Measurements from ENCODE around the gene UMODL1.

Gene UMODL1

DNA sequence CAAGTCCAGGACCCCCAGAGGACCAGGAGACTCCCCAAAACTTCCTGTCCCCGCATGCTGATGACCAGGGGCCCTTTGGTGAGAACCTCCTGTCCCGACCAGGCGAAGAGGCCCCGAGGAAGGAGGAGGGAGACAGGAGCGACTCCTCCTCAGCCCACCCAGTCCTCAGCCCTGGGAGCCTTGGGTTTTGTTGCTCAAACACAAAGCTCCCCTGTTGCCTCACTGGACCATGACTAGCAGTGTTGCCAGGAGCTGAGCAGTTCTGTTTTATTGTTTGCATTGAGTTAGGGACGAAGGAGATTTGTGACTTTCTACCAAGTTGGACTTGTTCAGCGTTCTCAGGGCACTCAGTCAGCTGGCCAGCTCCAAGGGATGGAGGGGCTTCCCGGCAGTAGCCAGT lies 10.0 kb downstream of the UMODL1 start:
- peak in 1 of 2 donors; percentile 33 for DNase-seq

GRCh38 chr21:42081931-42082381 lies 10.8 kb downstream of the UMODL1 start:
- no peak for DNase-seq

- DNase-seq, result no peak
These were observed 11.6 kb downstream of the UMODL1 start for GRCh38 chr21:42082501-42083360.

DNA sequence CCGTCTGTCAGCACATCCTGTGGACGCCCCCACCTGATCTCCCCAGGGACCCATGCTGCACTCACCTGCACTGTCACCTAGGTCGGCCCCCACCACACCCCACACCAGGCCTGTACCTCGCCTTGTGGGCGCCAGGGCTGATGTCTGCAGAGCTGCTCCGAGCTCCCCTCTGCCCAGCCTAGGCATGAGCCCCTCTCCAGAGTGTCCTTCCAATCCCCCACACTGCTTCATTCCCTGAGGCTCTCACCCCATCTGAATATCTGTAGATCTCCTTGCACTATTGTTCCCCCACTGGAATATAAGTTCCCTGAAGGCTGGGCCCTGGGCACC lies 12.2 kb downstream of the UMODL1 start:
- no peak for DNase-seq

DNA sequence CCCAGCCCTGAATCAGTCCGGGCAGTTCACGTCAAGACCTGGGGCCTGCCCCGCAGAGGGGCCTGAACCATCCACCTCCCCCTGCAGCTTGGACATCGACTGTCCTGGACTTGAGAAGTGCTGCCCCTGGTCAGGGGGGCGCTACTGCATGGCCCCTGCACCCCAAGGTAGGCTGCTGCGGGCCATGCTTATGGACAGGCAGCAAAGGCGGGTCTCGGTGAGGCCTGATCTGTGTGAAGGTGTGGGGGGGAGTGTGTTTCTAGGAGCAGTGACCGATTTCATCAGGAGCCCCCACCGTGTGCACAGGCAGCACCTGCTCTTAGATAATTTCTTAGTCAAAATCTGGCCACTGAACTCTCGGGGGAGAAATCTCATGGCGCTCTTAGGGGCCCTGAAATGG lies 13.0 kb downstream of the UMODL1 start:
- DNase-seq, result no peak

DNA sequence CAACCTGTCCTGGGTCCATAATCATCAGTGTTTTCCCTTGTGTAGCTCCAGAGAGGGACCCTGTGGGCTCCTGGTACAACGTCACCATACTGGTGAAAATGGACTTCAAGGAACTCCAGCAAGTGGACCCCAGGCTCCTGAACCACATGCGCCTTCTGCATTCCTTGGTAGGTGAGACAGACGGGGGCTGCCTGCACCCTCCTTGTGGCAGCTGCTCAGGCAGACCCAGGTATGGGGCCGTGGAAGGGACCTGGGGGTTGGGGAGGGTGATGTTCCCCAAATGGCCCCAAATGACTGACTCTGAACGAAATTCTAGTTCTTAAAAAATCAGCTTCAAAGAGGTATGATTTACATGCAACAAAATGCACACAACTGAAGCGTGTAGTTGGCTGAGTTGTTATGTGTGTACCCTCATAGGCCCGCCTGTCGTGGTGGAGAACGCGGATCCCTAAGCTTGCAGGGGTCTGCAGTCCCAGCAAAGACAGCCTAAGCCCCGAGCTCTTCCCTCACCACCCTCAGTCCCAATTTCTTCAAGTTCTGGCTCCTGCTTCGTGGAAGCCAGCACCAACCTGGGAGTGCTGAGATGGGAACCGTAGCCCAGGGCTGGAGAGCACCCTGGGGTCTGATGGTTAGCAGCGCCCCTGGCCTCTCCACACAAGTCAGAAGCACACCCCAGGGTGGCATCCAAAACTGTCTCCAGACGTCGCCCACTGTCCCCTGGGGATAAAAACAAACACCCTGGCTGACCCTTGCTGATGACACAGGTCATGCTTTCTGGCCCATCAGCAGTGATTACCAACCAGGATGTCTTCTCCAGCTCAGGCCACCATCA lies 14.3 kb downstream of the UMODL1 start:
- no peak for DNase-seq

DNA sequence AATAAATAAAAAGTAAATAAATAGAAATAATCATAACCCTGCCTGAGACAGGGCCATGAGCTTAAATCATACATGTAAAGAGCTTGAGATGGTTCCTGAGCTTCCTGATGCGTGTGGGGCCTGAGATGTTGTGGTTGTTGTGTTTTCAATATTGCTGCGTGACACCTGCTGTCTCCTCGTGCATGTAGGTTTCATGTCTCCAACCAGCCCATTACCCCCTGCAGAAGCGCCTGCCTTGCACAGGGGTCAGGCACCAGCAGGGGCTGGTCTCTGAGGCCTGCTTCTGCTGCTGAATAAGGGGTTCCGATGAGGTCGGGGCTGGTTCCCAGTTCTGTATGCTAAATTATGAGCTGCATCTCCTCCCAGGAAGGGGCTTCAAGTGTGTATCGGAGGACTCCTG lies 15.9 kb downstream of the UMODL1 start:
- no peak for DNase-seq

DNA sequence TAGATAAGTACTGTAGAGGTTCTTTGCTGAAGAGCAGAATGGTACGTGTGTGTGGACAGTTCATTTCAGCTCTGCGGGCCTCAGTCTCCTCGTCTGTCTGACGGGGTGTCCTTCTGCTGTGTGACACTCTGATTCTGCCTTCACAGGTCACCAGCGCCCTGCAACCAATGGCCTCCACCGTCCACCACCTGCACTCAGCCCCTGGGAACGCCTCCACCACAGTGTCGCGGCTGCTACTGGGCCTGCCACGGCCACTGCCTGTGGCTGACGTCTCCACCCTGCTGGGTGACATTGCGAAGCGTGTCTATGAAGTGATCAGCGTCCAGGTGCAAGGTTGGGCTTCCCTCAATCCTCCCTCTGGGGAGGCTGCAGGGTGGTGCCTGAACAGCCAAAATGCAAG lies 17.0 kb downstream of the UMODL1 start:
- DNase-seq, result no peak

- DNase-seq, result no peak
These were observed 17.5 kb downstream of the UMODL1 start for GRCh38 chr21:42088658-42089057.

DNA sequence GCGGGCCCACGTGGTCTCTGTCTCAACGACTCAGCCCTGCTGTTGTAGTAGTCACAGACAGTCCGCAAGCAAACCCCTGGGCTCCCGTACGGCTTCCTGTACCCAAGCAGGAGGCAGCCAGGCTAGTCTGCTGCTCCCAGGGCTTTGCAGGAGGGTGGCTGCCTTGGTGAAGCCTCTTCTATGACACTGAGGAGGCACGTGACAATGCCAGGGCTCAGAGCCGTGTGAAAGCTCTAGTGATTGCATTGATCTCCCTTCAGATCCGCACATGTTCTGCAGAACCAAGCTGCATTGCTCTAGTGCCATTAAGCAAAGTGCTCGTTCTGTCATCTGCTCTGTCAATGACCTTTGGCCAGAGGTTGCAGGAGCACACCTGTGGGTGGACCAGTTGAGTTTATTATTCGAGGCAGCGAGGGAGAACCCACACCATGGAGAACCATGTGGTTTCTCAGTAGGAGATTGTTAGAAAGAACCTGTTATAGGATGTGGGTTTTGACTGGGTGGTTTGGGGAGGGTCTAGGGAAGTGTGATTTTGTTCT lies 18.0 kb downstream of the UMODL1 start:
- DNase-seq, result no peak

DNA sequence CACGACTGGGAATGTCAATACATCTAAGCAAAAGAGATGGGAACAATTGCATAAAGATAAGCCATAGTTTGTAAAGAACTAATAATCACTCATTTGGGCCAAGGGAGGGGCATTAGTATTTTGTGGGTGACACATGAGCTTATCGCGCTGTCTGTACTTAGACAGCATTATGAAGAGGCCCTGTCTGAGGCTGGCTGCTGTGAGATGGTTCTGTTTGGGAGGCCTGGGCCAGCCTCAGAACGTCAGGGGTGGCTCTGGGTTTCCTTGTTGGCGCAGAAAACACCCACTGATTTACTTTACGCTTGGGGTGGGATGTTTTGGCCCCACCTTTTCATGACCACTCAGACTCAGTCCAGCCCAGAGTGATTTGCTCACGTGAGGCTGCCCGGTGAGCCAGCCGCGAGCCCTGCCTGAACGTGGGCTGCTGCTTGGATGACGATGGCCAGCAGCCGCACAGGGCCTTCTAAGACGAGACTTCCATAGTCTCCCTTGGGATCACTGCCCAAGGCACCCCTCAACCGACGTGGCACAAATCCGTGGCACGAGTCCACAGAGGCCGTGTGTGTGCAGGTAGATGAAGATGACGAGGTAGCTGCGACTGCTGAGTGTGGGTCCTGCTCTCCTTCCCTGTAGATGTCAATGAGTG lies 18.7 kb downstream of the UMODL1 start:
- no peak for DNase-seq

DNA sequence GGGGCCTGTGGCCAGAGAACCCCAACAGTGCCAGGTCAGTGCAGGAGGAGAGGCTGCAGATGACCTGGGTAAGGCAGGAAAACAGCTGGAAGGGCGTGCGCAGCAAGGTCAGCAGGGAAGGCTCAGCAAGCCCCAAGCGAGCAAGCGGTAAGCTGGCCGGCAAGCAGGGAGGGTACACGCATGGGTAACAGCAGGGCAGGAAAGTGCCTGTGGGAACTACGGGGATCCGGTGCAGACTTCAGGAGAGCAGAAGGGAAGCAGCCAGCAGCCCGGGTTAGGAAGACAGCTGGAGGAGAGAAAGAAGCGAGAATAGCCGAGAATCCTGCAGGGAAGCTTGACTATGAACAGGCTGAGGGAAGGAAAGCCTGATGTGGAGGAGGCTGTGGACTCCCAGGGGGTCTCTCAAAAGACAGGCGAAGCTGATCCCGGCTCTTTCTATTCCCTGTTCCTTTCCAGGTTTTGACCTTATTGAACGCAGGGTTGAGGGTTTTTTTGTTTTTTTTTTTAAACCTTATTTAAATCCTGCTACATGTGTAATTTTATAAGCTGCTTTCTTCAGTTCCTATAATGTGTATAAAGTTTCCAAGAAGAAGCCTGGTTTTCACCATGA lies 20.9 kb downstream of the UMODL1 start:
- no peak for DNase-seq

DNA sequence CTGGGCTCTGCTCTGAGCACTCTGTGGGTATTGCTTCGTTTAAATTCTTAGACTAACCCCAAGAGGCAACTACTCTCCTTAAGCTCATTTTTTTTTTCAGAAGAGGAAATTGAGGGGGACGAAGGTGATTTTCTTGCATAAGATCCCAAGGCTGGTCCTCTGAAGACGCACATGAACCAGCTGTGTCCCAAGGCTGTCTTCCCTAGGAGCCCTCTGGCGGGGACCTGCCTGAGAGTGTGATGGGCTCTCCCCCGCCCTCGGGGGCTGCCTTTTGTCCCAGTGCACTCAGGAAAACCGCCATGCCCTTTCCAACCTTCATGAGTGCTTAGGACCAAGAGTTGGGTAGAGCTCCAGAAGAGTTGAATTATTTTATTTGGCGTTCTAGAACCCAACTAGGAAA lies 21.7 kb downstream of the UMODL1 start:
- DNase-seq, result no peak

GRCh38 chr21:42093186-42093585 lies 22.1 kb downstream of the UMODL1 start:
- no peak for DNase-seq

- DNase-seq, result no peak
These were observed 22.9 kb downstream of the UMODL1 start for GRCh38 chr21:42093991-42094421.

- DNase-seq, result no peak
These were observed 23.7 kb downstream of the UMODL1 start for GRCh38 chr21:42094811-42095210.

GRCh38 chr21:42095581-42095980 lies 24.5 kb downstream of the UMODL1 start:
- no peak for DNase-seq

DNA sequence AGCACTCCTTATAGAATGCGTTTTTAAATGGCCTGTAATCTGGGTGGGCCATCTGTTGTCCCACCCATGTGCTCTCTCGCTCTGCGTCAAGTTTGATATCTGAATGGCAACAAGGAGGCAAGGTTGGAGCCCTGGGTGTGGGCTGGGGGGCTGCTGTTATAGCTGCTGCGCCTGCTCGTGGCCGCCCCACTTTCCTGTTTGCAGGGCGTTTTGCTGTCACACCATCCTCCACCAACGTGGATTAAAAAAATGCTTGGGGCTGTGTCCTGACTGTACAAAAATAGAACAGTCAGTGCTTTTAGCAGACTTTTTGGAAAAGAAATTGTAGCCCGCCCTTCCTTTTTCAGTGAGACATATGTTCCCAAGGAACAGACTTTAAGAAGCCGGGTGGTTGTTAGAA lies 25.4 kb downstream of the UMODL1 start:
- no peak for DNase-seq

DNA sequence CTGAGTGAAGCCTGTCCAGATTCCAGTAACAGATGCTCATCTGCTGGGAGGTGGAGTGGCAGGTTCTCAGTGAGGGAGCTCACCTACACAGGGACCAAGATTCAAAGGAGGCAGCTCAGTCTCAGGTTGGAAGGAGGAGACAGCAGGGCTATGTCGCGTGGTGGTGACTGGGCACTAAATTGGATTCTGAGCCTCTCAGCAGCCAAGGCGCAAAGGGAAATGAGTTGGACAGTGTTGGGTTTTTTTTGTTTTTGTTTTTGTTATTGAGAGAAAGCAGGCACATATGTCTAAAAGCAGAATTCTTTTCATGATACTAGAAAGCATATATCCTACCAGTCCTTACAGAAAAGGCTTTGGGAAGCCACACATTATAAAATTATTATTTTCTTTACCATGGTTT lies 26.2 kb downstream of the UMODL1 start:
- DNase-seq, result no peak

GRCh38 chr21:42097860-42098454 lies 26.8 kb downstream of the UMODL1 start:
- DNase-seq, result peak; percentile 26 to 88

DNA sequence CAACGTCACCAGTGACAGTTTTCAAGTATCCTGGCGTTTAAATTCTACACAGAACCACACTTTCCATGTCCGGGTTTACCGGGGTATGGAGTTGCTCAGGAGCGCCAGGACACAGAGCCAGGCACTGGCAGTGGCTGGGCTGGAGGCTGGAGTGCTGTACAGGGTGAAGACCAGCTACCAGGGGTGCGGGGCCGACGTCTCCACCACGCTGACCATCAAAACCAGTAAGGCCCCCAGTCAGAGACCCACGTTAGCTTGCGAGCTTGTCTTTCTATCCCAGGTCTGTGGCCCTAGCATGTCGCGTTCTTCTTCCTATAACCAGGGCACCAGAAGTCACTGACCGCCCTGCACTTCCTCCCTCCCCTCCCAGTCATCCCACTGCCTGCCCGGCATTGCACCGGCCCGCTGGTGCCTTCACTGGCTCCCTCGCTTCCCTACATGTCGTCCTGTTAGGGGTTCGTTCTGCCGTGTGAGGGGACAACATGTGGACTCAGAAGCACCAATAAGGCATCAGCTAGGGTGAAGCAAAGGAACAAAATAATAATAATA lies 27.9 kb downstream of the UMODL1 start:
- no peak for DNase-seq

DNA sequence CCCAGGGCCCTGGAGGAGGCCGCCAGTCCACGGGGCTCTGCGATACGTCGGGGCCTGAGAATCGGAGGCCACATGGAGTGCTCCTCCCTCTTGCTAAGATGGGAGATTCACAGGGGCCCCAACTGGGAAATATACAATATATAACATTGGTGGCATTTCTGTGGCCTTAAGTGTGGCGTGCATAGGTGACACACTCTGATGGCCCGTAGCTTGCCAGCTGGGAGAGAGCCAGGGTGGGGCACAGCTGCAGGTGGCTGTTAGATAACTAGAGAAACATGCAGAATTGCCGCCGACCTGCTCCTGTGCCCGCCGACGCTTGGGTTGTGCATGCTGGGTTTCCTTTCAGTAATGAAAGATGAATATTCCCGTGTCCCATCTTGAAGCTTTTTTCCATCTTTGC lies 30.1 kb downstream of the UMODL1 start:
- no peak for DNase-seq
